Measurements from ENCODE around the gene ACADS. TPM values are rescaled to one million over a fixed set of nuclear protein-coding genes. Genes with fewer than 3 reads are reported as not detected.

Gene ACADS
- total RNA-seq, 1 donor from 2014 or later, result 7.7 TPM

GRCh38 chr12:120700886-120701285 lies 24.7 kb upstream of the ACADS start:
- no peak for DNase-seq (ENCODE audit: low spot score)

- no peak for DNase-seq (ENCODE audit: low spot score)
Observed at GRCh38 chr12:120702637-120703036, 23.0 kb upstream of the ACADS start.

GRCh38 chr12:120703311-120703942 lies 22.2 kb upstream of the ACADS start:
- DNase-seq (ENCODE audit: low spot score), result no peak

GRCh38 chr12:120705618-120706017 lies 20.0 kb upstream of the ACADS start:
- DNase-seq (ENCODE audit: low spot score), result no peak

GRCh38 chr12:120706029-120706428 lies 19.6 kb upstream of the ACADS start:
- no peak for DNase-seq (ENCODE audit: low spot score)

- no peak for DNase-seq (ENCODE audit: low spot score)
Observed at GRCh38 chr12:120708651-120709050, 17.0 kb upstream of the ACADS start.

- peak; percentile 73 for DNase-seq (ENCODE audit: low spot score)
Observed at GRCh38 chr12:120710031-120710804, 15.4 kb upstream of the ACADS start, which contains the start of gene UNC119B. TSS of gene UNC119B (plus strand) at chr12:120710458. CDS start at chr12:120710475, 17 bp downstream.

GRCh38 chr12:120710805-120711296 lies 14.8 kb upstream of the ACADS start:
- no peak for DNase-seq (ENCODE audit: low spot score)

- DNase-seq (ENCODE audit: low spot score), result no peak
Observed at GRCh38 chr12:120711411-120711810, 14.2 kb upstream of the ACADS start.

- no peak for DNase-seq (ENCODE audit: low spot score)
Observed at GRCh38 chr12:120712610-120713009, 13.0 kb upstream of the ACADS start.

- DNase-seq (ENCODE audit: low spot score), result peak; percentile 84
Observed at GRCh38 chr12:120713861-120714482, 11.7 kb upstream of the ACADS start.

GRCh38 chr12:120718055-120718454 lies 7.6 kb upstream of the ACADS start:
- no peak for DNase-seq (ENCODE audit: low spot score)

- no peak for DNase-seq (ENCODE audit: low spot score)
Observed at GRCh38 chr12:120719072-120719471, 6.6 kb upstream of the ACADS start.

- no peak for DNase-seq (ENCODE audit: low spot score)
Observed at GRCh38 chr12:120719496-120720233, 6.0 kb upstream of the ACADS start.

- peak; percentile 94 for DNase-seq (ENCODE audit: low spot score)
Observed at GRCh38 chr12:120720234-120720986, 5.2 kb upstream of the ACADS start.

GRCh38 chr12:120720987-120721801 lies 4.4 kb upstream of the ACADS start:
- no peak for DNase-seq (ENCODE audit: low spot score)

GRCh38 chr12:120721866-120722265 lies 3.8 kb upstream of the ACADS start:
- DNase-seq (ENCODE audit: low spot score), result no peak

- no peak for DNase-seq (ENCODE audit: low spot score)
Observed at GRCh38 chr12:120722784-120723183, 2.8 kb upstream of the ACADS start.

GRCh38 chr12:120724720-120725119 lies 906 bp upstream of the ACADS start:
- no peak for DNase-seq (ENCODE audit: low spot score)

- no peak for DNase-seq (ENCODE audit: low spot score)
Observed at GRCh38 chr12:120725151-120725658, 421 bp upstream of the ACADS start.
